ENCODE results near the gene DOK6.

The DOK6 gene

GRCh38 chr18:69691008-69691760 lies 290.5 kb downstream of the DOK6 start:
- no peak for DNase-seq

GRCh38 chr18:69697069-69697468 lies 296.4 kb downstream of the DOK6 start:
- DNase-seq = no peak

- no peak for DNase-seq
These were observed 297.0 kb downstream of the DOK6 start for GRCh38 chr18:69697689-69698088.

- DNase-seq = no peak
These were observed 300.6 kb downstream of the DOK6 start for GRCh38 chr18:69701305-69701704.

GRCh38 chr18:69703461-69703860 lies 302.8 kb downstream of the DOK6 start:
- DNase-seq = no peak

GRCh38 chr18:69705987-69706386 lies 305.3 kb downstream of the DOK6 start:
- no peak for DNase-seq

- DNase-seq = no peak
These were observed 308.2 kb downstream of the DOK6 start for GRCh38 chr18:69708844-69709243.

- no peak for DNase-seq
These were observed 314.6 kb downstream of the DOK6 start for GRCh38 chr18:69715191-69715795.

GRCh38 chr18:69717586-69717985 lies 316.9 kb downstream of the DOK6 start:
- DNase-seq = no peak

- DNase-seq = no peak
These were observed 318.3 kb downstream of the DOK6 start for GRCh38 chr18:69718912-69719547.

GRCh38 chr18:69720422-69720821 lies 319.7 kb downstream of the DOK6 start:
- no peak for DNase-seq

GRCh38 chr18:69723434-69723833 lies 322.7 kb downstream of the DOK6 start:
- no peak for DNase-seq

GRCh38 chr18:69725009-69725408 lies 324.3 kb downstream of the DOK6 start:
- no peak for DNase-seq

- DNase-seq = no peak
These were observed 325.3 kb downstream of the DOK6 start for GRCh38 chr18:69725855-69726508.

- DNase-seq = no peak
These were observed 327.4 kb downstream of the DOK6 start for GRCh38 chr18:69727912-69728572.

GRCh38 chr18:69730664-69731063 lies 330.0 kb downstream of the DOK6 start:
- no peak for DNase-seq

- no peak for DNase-seq
These were observed 333.8 kb downstream of the DOK6 start for GRCh38 chr18:69734536-69734935.

- DNase-seq = no peak
These were observed 336.0 kb downstream of the DOK6 start for GRCh38 chr18:69736730-69737129.

GRCh38 chr18:69737851-69738250 lies 337.2 kb downstream of the DOK6 start:
- DNase-seq = no peak

- no peak for DNase-seq
These were observed 346.7 kb downstream of the DOK6 start for GRCh38 chr18:69747388-69747787.

- no peak for DNase-seq
These were observed 352.2 kb downstream of the DOK6 start for GRCh38 chr18:69752737-69753380.

- DNase-seq = no peak
These were observed 353.4 kb downstream of the DOK6 start for GRCh38 chr18:69754108-69754507.

GRCh38 chr18:69755041-69755440 lies 354.4 kb downstream of the DOK6 start:
- DNase-seq = no peak

Data from stimulated activated CD4-positive, alpha-beta T cell treated with anti-CD3 and anti-CD28 coated beads, Interleukin-1b, Interleukin-23, amount 100 ng/mL, for 48 hours (primary cell).